HFFc6 (cell line): ENCODE data around the gene KLC4. TPM values are rescaled to one million over a fixed set of nuclear protein-coding genes. Genes with fewer than 3 reads are reported as not detected.
"Not testable (repeated sequence)": the region's sequence is repeated elsewhere in the genome, so short reads cannot be mapped to it uniquely, and the experiment has no call there.

Experiments
- DNase-seq: peaks from one replicate; pipeline ENCODE4 v3.0.0-alpha.2; 2018
- H3K27ac Mint-ChIP-seq: 2 replicates; pipeline ENCODE4 v1.8.0; 2020; ENCODE audit warnings: mild to moderate bottlenecking, mixed read lengths
- H3K27me3 Mint-ChIP-seq: 2 replicates; pipeline ENCODE4 v1.8.0; 2021; ENCODE audit warnings: mild to moderate bottlenecking, moderate library complexity, mixed read lengths; ENCODE audit not compliant: insufficient read depth
- H3K36me3 Mint-ChIP-seq: 2 replicates; pipeline ENCODE4 v1.8.0; 2021; ENCODE audit warnings: low read depth, mixed read lengths
- H3K4me1 Mint-ChIP-seq: 2 replicates; pipeline ENCODE4 v1.8.0; 2020; ENCODE audit warnings: low read depth, mixed read lengths
- H3K4me3 Mint-ChIP-seq: 2 replicates; pipeline ENCODE4 v1.8.0; 2020; ENCODE audit warnings: mild to moderate bottlenecking, moderate library complexity, mixed read lengths
- H3K9me3 Mint-ChIP-seq: 2 replicates; pipeline ENCODE4 v1.8.0; 2020; ENCODE audit warnings: mild to moderate bottlenecking, mixed read lengths
- total RNA-seq, 6 experiments: library from RNA; stranded (reverse); fragmentation: NEBNext Ultra II Directional; extraction: Animal tissue kit (Norgen Biotek cat#: 25700); gene quantifications; 2 replicates in 1 of 6; 3 replicates in 5 of 6; pipeline ENCODE4 v1.2.3, GENCODE V29; 2021
- TF ChIP-seq, protein P1 (sequence below): fragments of 200-600 bp; sonication (generic); IDR thresholded peaks from 2 replicates; pipeline ENCODE4 v1.5.0; 2021; ENCODE audit warnings: antibody characterized with exemption, mild to moderate bottlenecking

KLC4 gene
- total RNA-seq, 6 experiments from 2014 or later = 10.7 to 12.6 (median 11.8) TPM

DNA sequence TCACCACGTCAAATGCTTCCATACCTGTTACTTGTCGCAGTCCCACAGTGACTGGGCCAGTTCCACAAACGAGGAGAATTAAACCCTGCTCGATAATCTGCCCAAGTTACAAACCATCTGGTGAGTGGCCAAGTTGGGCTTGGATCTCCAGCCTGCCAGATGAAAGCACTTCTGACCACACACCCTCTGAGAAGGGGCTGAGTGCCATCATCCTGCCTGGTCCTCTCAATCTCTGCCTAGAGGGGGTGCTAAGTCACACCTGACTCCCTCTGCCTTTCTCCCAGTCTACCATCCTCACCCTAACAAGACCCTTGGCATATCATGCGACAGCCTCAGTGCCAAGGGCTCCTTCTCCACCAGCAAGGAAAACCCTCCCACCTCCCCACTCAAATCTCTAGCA, 22.2 kb upstream of the KLC4 start:
- no peaks in the 10 kb centered on the region for H3K9me3 Mint-ChIP-seq
- H3K36me3 Mint-ChIP-seq = peaks cover 38% of the 10 kb centered on the region
- peaks cover 6% of the 10 kb centered on the region; the same call in 1 of the 2 replicates for H3K27me3 Mint-ChIP-seq
- TF ChIP-seq, protein P1, sequence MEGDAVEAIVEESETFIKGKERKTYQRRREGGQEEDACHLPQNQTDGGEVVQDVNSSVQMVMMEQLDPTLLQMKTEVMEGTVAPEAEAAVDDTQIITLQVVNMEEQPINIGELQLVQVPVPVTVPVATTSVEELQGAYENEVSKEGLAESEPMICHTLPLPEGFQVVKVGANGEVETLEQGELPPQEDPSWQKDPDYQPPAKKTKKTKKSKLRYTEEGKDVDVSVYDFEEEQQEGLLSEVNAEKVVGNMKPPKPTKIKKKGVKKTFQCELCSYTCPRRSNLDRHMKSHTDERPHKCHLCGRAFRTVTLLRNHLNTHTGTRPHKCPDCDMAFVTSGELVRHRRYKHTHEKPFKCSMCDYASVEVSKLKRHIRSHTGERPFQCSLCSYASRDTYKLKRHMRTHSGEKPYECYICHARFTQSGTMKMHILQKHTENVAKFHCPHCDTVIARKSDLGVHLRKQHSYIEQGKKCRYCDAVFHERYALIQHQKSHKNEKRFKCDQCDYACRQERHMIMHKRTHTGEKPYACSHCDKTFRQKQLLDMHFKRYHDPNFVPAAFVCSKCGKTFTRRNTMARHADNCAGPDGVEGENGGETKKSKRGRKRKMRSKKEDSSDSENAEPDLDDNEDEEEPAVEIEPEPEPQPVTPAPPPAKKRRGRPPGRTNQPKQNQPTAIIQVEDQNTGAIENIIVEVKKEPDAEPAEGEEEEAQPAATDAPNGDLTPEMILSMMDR = no peak
- H3K4me3 Mint-ChIP-seq = no peak overlapping the region
- no peak overlapping the region for H3K27ac Mint-ChIP-seq
- H3K4me1 Mint-ChIP-seq = no peaks in the 10 kb centered on the region
- DNase-seq = no peak

DNA sequence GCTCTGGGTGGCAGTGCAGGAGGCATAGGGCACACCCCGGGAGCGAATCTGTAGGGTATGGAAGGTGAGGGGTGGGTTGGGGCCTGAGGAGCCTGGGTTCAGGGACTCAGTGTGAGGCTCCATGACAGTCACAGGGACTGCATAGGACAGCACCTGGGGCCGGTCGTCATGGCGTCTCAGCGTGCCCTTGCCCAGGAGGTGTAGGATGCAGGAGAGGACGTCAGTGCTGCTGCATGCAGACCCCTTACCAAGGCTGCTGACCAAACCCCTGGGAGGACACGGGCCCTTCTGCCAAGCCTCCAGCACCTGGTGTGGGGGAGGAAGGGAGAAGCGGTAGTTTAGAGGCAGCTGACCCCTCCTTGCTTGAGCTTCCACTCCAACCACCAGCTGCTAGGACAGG, 21.7 kb upstream of the KLC4 start:
- Mint-ChIP-seq H3K4me3 (no peak overlapping the region), H3K9me3 (no peaks in the 10 kb centered on the region), H3K27ac (no peak overlapping the region), H3K4me1 (no peaks in the 10 kb centered on the region), H3K36me3 (peaks cover 38% of the 10 kb centered on the region), H3K27me3 (peaks cover 6% of the 10 kb centered on the region; the same call in 1 of the 2 replicates)
- TF ChIP-seq, protein P1 = no peak
- DNase-seq = no peak

DNA sequence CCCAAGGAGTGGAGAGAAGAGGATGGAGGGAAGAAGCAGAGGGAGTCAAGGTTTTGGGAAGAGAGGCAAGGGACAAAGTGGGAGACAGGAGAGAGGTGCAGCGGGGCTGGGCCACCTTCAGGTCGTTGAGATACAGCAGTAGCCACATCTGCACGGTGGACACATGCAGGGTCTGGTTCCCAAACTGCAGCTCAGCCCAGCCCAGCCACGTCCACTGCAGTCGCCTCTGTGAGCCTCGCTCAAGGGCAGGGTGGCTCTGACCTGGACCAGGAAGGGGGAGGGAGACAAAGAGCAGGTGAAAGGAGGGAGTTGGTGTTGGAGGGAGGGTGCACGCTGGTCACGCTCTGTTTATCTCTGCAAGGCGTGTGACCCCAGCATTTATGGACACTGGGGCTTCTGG, 20.7 kb upstream of the KLC4 start:
- TF ChIP-seq, protein P1 = no peak
- H3K9me3 Mint-ChIP-seq = no peaks in the 10 kb centered on the region
- H3K27me3 Mint-ChIP-seq = peaks cover 4% of the 10 kb centered on the region; the same call in 1 of the 2 replicates
- peaks cover 32% of the 10 kb centered on the region for H3K36me3 Mint-ChIP-seq
- no peak overlapping the region for H3K4me3 Mint-ChIP-seq
- H3K27ac Mint-ChIP-seq = no peak overlapping the region
- no peak for DNase-seq
- H3K4me1 Mint-ChIP-seq = no peaks in the 10 kb centered on the region

DNA sequence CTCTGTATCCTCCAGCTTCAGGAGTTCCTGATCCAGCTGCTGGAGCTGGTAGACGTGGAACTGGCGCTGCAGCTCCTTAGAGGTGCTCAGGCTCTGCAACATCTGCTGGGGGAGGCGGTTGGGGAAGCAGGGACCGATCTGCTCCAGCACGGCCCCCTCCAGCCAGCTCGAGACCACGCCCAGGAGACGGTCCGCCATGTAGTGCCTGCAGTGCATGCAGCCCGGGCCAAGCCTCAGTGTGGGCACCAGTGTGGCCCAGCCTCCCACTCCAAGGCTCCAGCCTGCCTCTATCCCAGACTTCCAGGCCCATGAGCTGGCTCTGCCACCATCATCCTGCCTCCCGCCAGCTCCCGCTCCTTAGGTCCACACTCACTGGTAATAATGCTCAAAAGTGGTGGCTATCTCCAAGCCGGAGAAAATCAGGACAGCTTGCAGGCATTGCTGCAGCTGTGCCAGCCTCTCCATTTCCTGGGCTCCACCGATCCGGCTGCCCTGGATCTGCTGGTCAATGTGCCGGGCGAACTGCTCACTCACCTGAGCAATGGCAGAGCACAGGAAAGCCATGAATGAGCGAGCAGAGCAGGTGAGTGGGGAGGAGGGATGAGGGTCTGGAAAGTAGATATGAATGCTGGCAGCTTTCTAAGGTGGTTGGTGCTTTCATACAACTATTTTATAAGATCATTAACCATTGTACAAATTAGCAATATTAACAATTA, 18.7 kb upstream of the KLC4 start:
- no peaks in the 10 kb centered on the region for H3K9me3 Mint-ChIP-seq
- H3K27me3 Mint-ChIP-seq = peaks cover 4% of the 10 kb centered on the region
- no peak for DNase-seq
- no peaks in the 10 kb centered on the region for H3K4me1 Mint-ChIP-seq
- TF ChIP-seq, protein P1 = no peak
- no peak overlapping the region for H3K27ac Mint-ChIP-seq
- H3K4me3 Mint-ChIP-seq = no peak overlapping the region
- H3K36me3 Mint-ChIP-seq = peaks cover 35% of the 10 kb centered on the region; the same call in 1 of the 2 replicates

DNA sequence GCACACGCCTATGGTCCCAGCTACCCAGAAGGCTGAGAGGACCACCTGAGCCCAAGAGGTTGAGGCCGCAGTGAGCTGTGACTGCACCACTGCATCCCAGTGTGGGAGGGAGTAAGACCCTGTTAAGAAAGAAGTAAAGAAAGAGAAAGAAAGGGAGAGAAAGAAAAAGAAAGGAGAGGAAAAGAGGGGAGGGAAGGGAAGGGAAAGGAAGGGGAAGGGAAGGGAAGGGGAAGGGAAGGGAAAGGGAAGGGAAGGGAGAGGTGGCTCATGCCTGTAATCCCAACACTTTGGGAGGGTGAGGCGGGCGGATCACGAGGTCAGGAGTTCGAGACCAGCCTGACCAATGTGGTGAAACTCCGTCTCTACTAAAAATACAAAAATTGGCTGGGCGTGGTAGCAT, 18.0 kb upstream of the KLC4 start:
- DNase-seq, H3K27me3 Mint-ChIP-seq, H3K9me3 Mint-ChIP-seq, H3K4me1 Mint-ChIP-seq, H3K27ac Mint-ChIP-seq, H3K4me3 Mint-ChIP-seq: not testable (repeated sequence)
- H3K36me3 Mint-ChIP-seq = peaks cover 41% of the 10 kb centered on the region; the same call in 1 of the 2 replicates

DNA sequence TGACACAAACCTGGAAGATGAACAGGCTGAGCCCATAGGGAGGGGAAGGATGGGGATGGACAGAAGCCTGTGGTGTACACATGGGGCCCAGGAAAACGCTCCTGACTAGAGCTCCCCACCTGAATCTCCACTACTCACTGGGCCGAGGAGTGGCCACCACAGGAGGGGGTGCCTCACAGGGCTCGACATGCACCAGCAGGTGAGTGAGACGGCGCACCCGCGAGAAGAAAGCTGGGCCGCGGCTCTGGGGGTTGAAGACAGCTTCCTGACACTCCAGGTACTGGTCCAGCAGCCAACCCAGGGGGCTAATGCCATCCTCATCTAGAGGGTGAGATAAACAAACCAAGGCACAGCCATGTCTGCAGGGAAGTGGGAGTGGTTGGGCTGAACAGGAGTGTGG, 16.1 kb upstream of the KLC4 start:
- Mint-ChIP-seq H3K27ac (no peak overlapping the region), H3K36me3 (peaks cover 26% of the 10 kb centered on the region; the same call in 1 of the 2 replicates), H3K4me1 (no peaks in the 10 kb centered on the region), H3K9me3 (no peaks in the 10 kb centered on the region), H3K27me3 (no peaks in the 10 kb centered on the region; the same call in none of the 2 replicates), H3K4me3 (no peak overlapping the region)
- no peak for DNase-seq
- TF ChIP-seq, protein P1 = no peak
